Measurements from ENCODE around the gene CCDC81.
"Not testable (repeated sequence)": the region's sequence is repeated elsewhere in the genome, so short reads cannot be mapped to it uniquely, and the experiment has no call there.

Gene CCDC81

GRCh38 chr11:86427441-86427840 is 52.8 kb downstream of the CCDC81 start:
- Histone ChIP-seq H3K27ac (no peak overlapping the region), H3K36me3 (ENCODE audit: control insufficient read depth, insufficient read depth, low read length) (no peaks in the 10 kb centered on the region), H3K9ac (no peak overlapping the region), H3K9me3 (ENCODE audit: control insufficient read depth, low read length) (no peaks in the 10 kb centered on the region), H3K4me1 (no peaks in the 10 kb centered on the region), H3K4me2 (ENCODE audit: low read length) (no peak overlapping the region), H3K4me3 (ENCODE audit: low read depth, low read length) (no peak overlapping the region), H3K79me2 (no peaks in the 10 kb centered on the region), H3K27me3 (ENCODE audit: control insufficient read depth, insufficient read depth, low read length) (no peaks in the 10 kb centered on the region), H2AFZ (no peak overlapping the region)
- TF ChIP-seq CTCF (IDR thresholded peaks at IDR 0.05) = no peak

- no peak overlapping the region for H3K4me3 ChIP-seq (ENCODE audit: low read depth, low read length)
Measured at GRCh38 chr11:86431258-86431657, 56.6 kb downstream of the CCDC81 start.

GRCh38 chr11:86433361-86434095 is 58.8 kb downstream of the CCDC81 start:
- not testable (repeated sequence) for H3K4me1 ChIP-seq; H2AFZ ChIP-seq; H3K79me2 ChIP-seq; H3K4me2 ChIP-seq (ENCODE audit: low read length); H3K27ac ChIP-seq; H3K9ac ChIP-seq; H3K9me3 ChIP-seq (ENCODE audit: control insufficient read depth, low read length); H3K4me3 ChIP-seq (ENCODE audit: low read depth, low read length); H3K36me3 ChIP-seq (ENCODE audit: control insufficient read depth, insufficient read depth, low read length); H3K27me3 ChIP-seq (ENCODE audit: control insufficient read depth, insufficient read depth, low read length)

More at GRCh38 chr11:86431258-86431657, 56.6 kb downstream of the CCDC81 start:
- Histone ChIP-seq H3K4me2 (ENCODE audit: low read length) (no peak overlapping the region), H3K4me1 (no peaks in the 10 kb centered on the region), H2AFZ (no peak overlapping the region), H3K9ac (no peak overlapping the region), H3K9me3 (ENCODE audit: control insufficient read depth, low read length) (no peaks in the 10 kb centered on the region), H3K27ac (no peak overlapping the region), H3K79me2 (no peaks in the 10 kb centered on the region), H3K27me3 (ENCODE audit: control insufficient read depth, insufficient read depth, low read length) (no peaks in the 10 kb centered on the region), H3K36me3 (ENCODE audit: control insufficient read depth, insufficient read depth, low read length) (no peaks in the 10 kb centered on the region)
- TF ChIP-seq CTCF (IDR thresholded peaks at IDR 0.05) = no peak

GRCh38 chr11:86435711-86436110 is 61.0 kb downstream of the CCDC81 start:
- no peaks in the 10 kb centered on the region for H3K36me3 ChIP-seq (ENCODE audit: control insufficient read depth, insufficient read depth, low read length)
- H3K9ac ChIP-seq = no peak overlapping the region
- no peaks in the 10 kb centered on the region for H3K79me2 ChIP-seq
- no peaks in the 10 kb centered on the region for H3K4me1 ChIP-seq
- no peak for TF ChIP-seq CTCF (IDR thresholded peaks at IDR 0.05)
- no peak overlapping the region for H2AFZ ChIP-seq
- H3K9me3 ChIP-seq (ENCODE audit: control insufficient read depth, low read length) = no peaks in the 10 kb centered on the region
- H3K27ac ChIP-seq = no peak overlapping the region
- no peaks in the 10 kb centered on the region for H3K27me3 ChIP-seq (ENCODE audit: control insufficient read depth, insufficient read depth, low read length)
- no peak overlapping the region for H3K4me3 ChIP-seq (ENCODE audit: low read depth, low read length)
- H3K4me2 ChIP-seq (ENCODE audit: low read length) = no peak overlapping the region

GRCh38 chr11:86438685-86439084 is 64.0 kb downstream of the CCDC81 start:
- H2AFZ ChIP-seq = no peak overlapping the region
- H3K4me1 ChIP-seq = no peaks in the 10 kb centered on the region
- H3K9ac ChIP-seq = no peak overlapping the region
- H3K4me3 ChIP-seq (ENCODE audit: low read depth, low read length) = no peak overlapping the region
- H3K27ac ChIP-seq = no peak overlapping the region
- no peaks in the 10 kb centered on the region for H3K79me2 ChIP-seq
- H3K9me3 ChIP-seq (ENCODE audit: control insufficient read depth, low read length) = no peaks in the 10 kb centered on the region
- H3K4me2 ChIP-seq (ENCODE audit: low read length) = no peak overlapping the region
- no peaks in the 10 kb centered on the region for H3K36me3 ChIP-seq (ENCODE audit: control insufficient read depth, insufficient read depth, low read length)
- TF ChIP-seq CTCF (IDR thresholded peaks at IDR 0.05) = no peak
- H3K27me3 ChIP-seq (ENCODE audit: control insufficient read depth, insufficient read depth, low read length) = no peaks in the 10 kb centered on the region
